Osteocyte (in vitro differentiated cells): Measurements from ENCODE around the gene CDH4. TPM values are rescaled to one million over a fixed set of nuclear protein-coding genes. Genes with fewer than 3 reads are reported as not detected.

Source experiments
- DNase-seq: peaks from one replicate; pipeline ENCODE4 v3.0.0; 2021; ENCODE audit warnings: mixed read lengths; ENCODE audit not compliant: unreplicated experiment; ENCODE audit errors: extremely low spot score
- H3K27ac Mint-ChIP-seq: one replicate; pipeline ENCODE4 v1.8.0; 2021; ENCODE audit warnings: mild to moderate bottlenecking, mixed read lengths; ENCODE audit not compliant: unreplicated experiment
- H3K27me3 Mint-ChIP-seq: one replicate; pipeline ENCODE4 v1.8.0; 2021; ENCODE audit warnings: mixed read lengths; ENCODE audit not compliant: unreplicated experiment
- H3K36me3 Mint-ChIP-seq: one replicate; pipeline ENCODE4 v1.8.0; 2021; ENCODE audit warnings: mixed read lengths; ENCODE audit not compliant: unreplicated experiment
- H3K4me1 Mint-ChIP-seq: one replicate; pipeline ENCODE4 v1.8.0; 2021; ENCODE audit warnings: mixed read lengths; ENCODE audit not compliant: unreplicated experiment
- H3K4me3 Mint-ChIP-seq: one replicate; pipeline ENCODE4 v1.8.0; 2021; ENCODE audit warnings: mild to moderate bottlenecking, moderate library complexity, mixed read lengths; ENCODE audit not compliant: unreplicated experiment
- H3K9me3 Mint-ChIP-seq: one replicate; pipeline ENCODE4 v1.8.0; 2021; ENCODE audit warnings: mixed read lengths; ENCODE audit not compliant: unreplicated experiment
- CTCF ChIP-seq: fragments of 200-600 bp; sonication (generic); IDR thresholded peaks from 2 replicates; pipeline ENCODE4 v1.5.0; 2021; ENCODE audit warnings: antibody characterized with exemption, mild to moderate bottlenecking, moderate library complexity
- total RNA-seq: library from RNA; stranded (reverse); gene quantifications from 2 replicates; pipeline ENCODE4 v1.2.1, GENCODE V29; 2021

Gene CDH4
- total RNA-seq, 1 donor from 2014 or later: 1.3 TPM

GRCh38 chr20:61536671-61537070 is 284.6 kb downstream of the CDH4 start:
- no peak for DNase-seq
- H3K4me3 Mint-ChIP-seq: no peak overlapping the region
- no peaks in the 10 kb centered on the region for H3K27me3 Mint-ChIP-seq
- H3K4me1 Mint-ChIP-seq: no peaks in the 10 kb centered on the region
- H3K36me3 Mint-ChIP-seq: no peaks in the 10 kb centered on the region
- no peaks in the 10 kb centered on the region for H3K9me3 Mint-ChIP-seq
- H3K27ac Mint-ChIP-seq: no peak overlapping the region
- TF ChIP-seq CTCF: no peak

GRCh38 chr20:61537239-61538182 is 285.4 kb downstream of the CDH4 start:
- TF ChIP-seq CTCF: no peak
- DNase-seq: no peak
- H3K27ac Mint-ChIP-seq: no peak overlapping the region
- H3K36me3 Mint-ChIP-seq: no peaks in the 10 kb centered on the region
- no peak overlapping the region for H3K4me3 Mint-ChIP-seq
- H3K9me3 Mint-ChIP-seq: no peaks in the 10 kb centered on the region
- no peaks in the 10 kb centered on the region for H3K27me3 Mint-ChIP-seq
- H3K4me1 Mint-ChIP-seq: no peaks in the 10 kb centered on the region

- Mint-ChIP-seq H3K27ac (no peak overlapping the region), H3K4me1 (no peaks in the 10 kb centered on the region), H3K9me3 (no peaks in the 10 kb centered on the region), H3K36me3 (no peaks in the 10 kb centered on the region), H3K4me3 (no peak overlapping the region), H3K27me3 (no peaks in the 10 kb centered on the region)
- TF ChIP-seq CTCF: no peak
- no peak for DNase-seq
These were observed 286.3 kb downstream of the CDH4 start for GRCh38 chr20:61538183-61538942.

GRCh38 chr20:61538943-61539265 is 286.8 kb downstream of the CDH4 start:
- no peak overlapping the region for H3K27ac Mint-ChIP-seq
- H3K36me3 Mint-ChIP-seq: no peaks in the 10 kb centered on the region
- H3K4me3 Mint-ChIP-seq: no peak overlapping the region
- no peaks in the 10 kb centered on the region for H3K27me3 Mint-ChIP-seq
- H3K9me3 Mint-ChIP-seq: no peaks in the 10 kb centered on the region
- no peak for DNase-seq
- TF ChIP-seq CTCF: no peak
- H3K4me1 Mint-ChIP-seq: no peaks in the 10 kb centered on the region
